PC-9 (cell line): ENCODE data around the gene METTL15.

Experiments
- CTCF ChIP-seq: fragments of 200-600 bp; sonication (generic); conservative IDR thresholded peaks from 2 replicates; pipeline ENCODE4 v1.6.1; 2017; ENCODE audit warnings: mixed run types, antibody characterized with exemption, mild to moderate bottlenecking, moderate library complexity
- EZH2 ChIP-seq: fragments of 200-600 bp; sonication (generic); IDR thresholded peaks from 2 replicates; pipeline ENCODE4 v1.8.0; 2017; ENCODE audit warnings: antibody characterized with exemption, low read depth

- no peak for TF ChIP-seq CTCF
- no peak for TF ChIP-seq EZH2
Observed at GRCh38 chr11:28315440-28315839, 207.3 kb downstream of the METTL15 start.
